Ovary (tissue), 3 donors: ENCODE measurements around the gene CTDSPL.

Source experiments
- CTCF ChIP-seq, 3 donors: fragments of 450-650 bp in 2 of 3; fragments of 200-600 bp in 1 of 3; IDR thresholded peaks; one replicate each; pipeline versions ENCODE4 v1.5.1 to v1.8.0; 2016 to 2022; ENCODE audit warnings: antibody characterized with exemption in 3 of 3, mild to moderate bottlenecking in 1 of 3
- EP300 ChIP-seq: sonication (generic); formaldehyde crosslinking; IDR thresholded peaks from one replicate; pipeline ENCODE4 v1.6.1; 2017; ENCODE audit warnings: antibody characterized with exemption
- POLR2A ChIP-seq: fragments of 450-650 bp; IDR thresholded peaks from one replicate; pipeline ENCODE4 v1.6.1; 2017; ENCODE audit warnings: antibody characterized with exemption, mild to moderate bottlenecking, moderate library complexity
- donor health status: DM: no; HTN: no; CAD: no.

- TF ChIP-seq CTCF (IDR thresholded peaks at IDR 0.05) (no peak), POLR2A (no peak), EP300 (no peak)
Observed at GRCh38 chr3:37984051-37984450, 122.4 kb downstream of the CTDSPL start.
